Activated CD4-positive, alpha-beta T cell treated with anti-CD3 and anti-CD28 coated beads for 36 hours (primary cell): ENCODE results near the gene RAB11FIP4. TPM values are rescaled to one million over a fixed set of nuclear protein-coding genes. Genes with fewer than 3 reads are reported as not detected.
A peak's percentile ranks its signal among the peaks of the same experiment; 100 is the strongest.
"Not testable (repeated sequence)": the region's sequence is repeated elsewhere in the genome, so short reads cannot be mapped to it uniquely, and the experiment has no call there.

Experiments
- ATAC-seq: fragments of 200-7000 bp; cut with Tn5 transposase; one replicate; pipeline ENCODE4 v1.10.0; 2021; ENCODE audit warnings: mild to moderate bottlenecking, moderate library complexity
- CTCF ChIA-PET: fragments of 350-600 bp; sonication (Branson Sonifier 250); formaldehyde crosslinking; loops from one replicate; lab custom pipeline; 2021; ENCODE audit warnings: antibody characterized with exemption; lab: Charles Lee
- POLR2A ChIA-PET: fragments of 350-600 bp; sonication (Branson Sonifier 250); formaldehyde crosslinking; loops from one replicate; lab custom pipeline; 2021; ENCODE audit warnings: antibody characterized with exemption, inconsistent platforms; lab: Charles Lee
- DNase-seq: peaks from one replicate; pipeline ENCODE4 v3.0.0-alpha.2; 2020
- H3K27ac Mint-ChIP-seq: one replicate; pipeline ENCODE4 v1.8.0; 2021; ENCODE audit warnings: mixed read lengths
- H3K27me3 Mint-ChIP-seq: one replicate; pipeline ENCODE4 v1.8.0; 2021; ENCODE audit warnings: mixed read lengths
- H3K36me3 Mint-ChIP-seq: one replicate; pipeline ENCODE4 v1.8.0; 2021; ENCODE audit warnings: low read depth, mixed read lengths
- H3K4me1 Mint-ChIP-seq: one replicate; pipeline ENCODE4 v1.8.0; 2021; ENCODE audit warnings: mixed read lengths
- H3K4me3 Mint-ChIP-seq: one replicate; pipeline ENCODE4 v1.8.0; 2021; ENCODE audit warnings: mild to moderate bottlenecking, moderate library complexity, mixed read lengths
- H3K9me3 Mint-ChIP-seq: one replicate; pipeline ENCODE4 v1.8.0; 2021; ENCODE audit warnings: low read depth, mixed read lengths
- intact Hi-C, 2 experiments: fragments of 100-400 bp; cut with DNase I in 1 of 2; cut with micrococcal nuclease in 1 of 2; formaldehyde crosslinking; loops; one replicate each; pipeline versions ENCODE4 v1.14.2 to v1.15.1; 2022 to 2024; cut with DNase I, micrococcal nuclease
- total RNA-seq, 2 experiments: library from RNA; stranded (reverse); gene quantifications; one replicate each; pipeline ENCODE4 v1.2.3, GENCODE V29; 2021

RAB11FIP4 gene
- total RNA-seq, 2 experiments from 2014 or later = 30.3 to 41.4 TPM

GRCh38 chr17:31437720-31438400, 46.4 kb downstream of the RAB11FIP4 start:
- no peaks in the 10 kb centered on the region for H3K27me3 Mint-ChIP-seq
- ChIA-PET POLR2A (no interaction called here), CTCF (interaction anchor here (0.6 to 1.7 kb wide), 16 partner anchors 9 to 405 kb away, joined by 3 to 25 read pairs (median 4); no protein-coding TSS in a partner anchor)
- peaks cover 11% of the 10 kb centered on the region for H3K4me1 Mint-ChIP-seq
- no peak overlapping the region for H3K27ac Mint-ChIP-seq
- DNase-seq = no peak
- no peaks in the 10 kb centered on the region for H3K36me3 Mint-ChIP-seq
- intact Hi-C loops = loop anchor here (1.0 kb wide), 3 partner anchors 70 to 404 kb away; no protein-coding TSS in a partner anchor
- H3K9me3 Mint-ChIP-seq = no peaks in the 10 kb centered on the region
- ATAC-seq = no peak
- H3K4me3 Mint-ChIP-seq = no peak overlapping the region

- Mint-ChIP-seq H3K4me1 (no peaks in the 10 kb centered on the region), H3K9me3 (no peaks in the 10 kb centered on the region), H3K27ac (no peak overlapping the region), H3K36me3 (no peaks in the 10 kb centered on the region), H3K4me3 (no peak overlapping the region), H3K27me3 (no peaks in the 10 kb centered on the region)
- POLR2A ChIA-PET = no interaction called here
- ATAC-seq (no peak), DNase-seq (no peak)
- CTCF ChIA-PET = interaction anchor here (0.6 to 1.9 kb wide), 9 partner anchors 9 to 455 kb away, joined by 3 to 14 read pairs (median 3); no protein-coding TSS in a partner anchor
- intact Hi-C loops = no loop called here
Measured at GRCh38 chr17:31439716-31440115, 48.2 kb downstream of the RAB11FIP4 start.

DNA sequence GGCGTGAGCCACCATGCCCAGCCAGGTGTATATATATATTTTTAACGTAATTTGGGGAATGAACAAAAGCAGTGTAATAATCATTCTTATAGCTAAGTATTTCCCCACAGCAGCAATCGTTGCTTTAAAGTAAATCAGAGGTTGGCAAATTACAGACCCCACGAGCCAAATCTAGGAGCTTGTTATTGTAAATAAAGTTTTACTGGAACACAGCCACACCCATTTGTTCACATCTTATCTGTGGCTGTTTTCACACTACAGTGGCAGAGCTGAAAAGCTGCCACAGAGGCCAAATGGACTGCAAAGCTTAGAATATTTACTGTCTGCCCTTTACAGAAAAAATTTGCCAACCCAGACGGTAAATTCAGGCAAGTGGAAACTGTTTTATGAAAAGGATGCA, 50.8 kb downstream of the RAB11FIP4 start:
- no peak for ATAC-seq
- no peaks in the 10 kb centered on the region for H3K4me1 Mint-ChIP-seq
- H3K27ac Mint-ChIP-seq = no peak overlapping the region
- no peaks in the 10 kb centered on the region for H3K9me3 Mint-ChIP-seq
- DNase-seq = no peak
- H3K36me3 Mint-ChIP-seq = no peaks in the 10 kb centered on the region
- no peaks in the 10 kb centered on the region for H3K27me3 Mint-ChIP-seq
- H3K4me3 Mint-ChIP-seq = no peak overlapping the region
- POLR2A ChIA-PET = interaction anchor here (0.6 kb wide), 1 partner anchor 94 kb away, joined by 3 read pairs; no protein-coding TSS in a partner anchor
- intact Hi-C loops = no loop called here
- CTCF ChIA-PET = interaction anchor here (0.8 to 1.0 kb wide), 2 partner anchors 68 to 84 kb away, joined by 4 read pairs; no protein-coding TSS in a partner anchor

GRCh38 chr17:31442856-31443255, 51.4 kb downstream of the RAB11FIP4 start:
- intact Hi-C loops, H3K27ac Mint-ChIP-seq, DNase-seq, H3K27me3 Mint-ChIP-seq, H3K4me3 Mint-ChIP-seq, ATAC-seq, H3K9me3 Mint-ChIP-seq, H3K36me3 Mint-ChIP-seq, H3K4me1 Mint-ChIP-seq: not testable (repeated sequence)
- ChIA-PET POLR2A (interaction anchor here (0.6 kb wide), 1 partner anchor 93 kb away, joined by 3 read pairs; no protein-coding TSS in a partner anchor), CTCF (interaction anchor here (1.0 kb wide), 1 partner anchor 67 kb away, joined by 4 read pairs; no protein-coding TSS in a partner anchor)

GRCh38 chr17:31443386-31443785, 51.9 kb downstream of the RAB11FIP4 start:
- Mint-ChIP-seq H3K4me1 (no peaks in the 10 kb centered on the region), H3K27ac (no peak overlapping the region), H3K9me3 (no peaks in the 10 kb centered on the region), H3K4me3 (no peak overlapping the region), H3K36me3 (no peaks in the 10 kb centered on the region), H3K27me3 (no peaks in the 10 kb centered on the region)
- ATAC-seq (no peak), DNase-seq (no peak)
- ChIA-PET CTCF (no interaction called here), POLR2A (no interaction called here)
- intact Hi-C loops = no loop called here

DNA sequence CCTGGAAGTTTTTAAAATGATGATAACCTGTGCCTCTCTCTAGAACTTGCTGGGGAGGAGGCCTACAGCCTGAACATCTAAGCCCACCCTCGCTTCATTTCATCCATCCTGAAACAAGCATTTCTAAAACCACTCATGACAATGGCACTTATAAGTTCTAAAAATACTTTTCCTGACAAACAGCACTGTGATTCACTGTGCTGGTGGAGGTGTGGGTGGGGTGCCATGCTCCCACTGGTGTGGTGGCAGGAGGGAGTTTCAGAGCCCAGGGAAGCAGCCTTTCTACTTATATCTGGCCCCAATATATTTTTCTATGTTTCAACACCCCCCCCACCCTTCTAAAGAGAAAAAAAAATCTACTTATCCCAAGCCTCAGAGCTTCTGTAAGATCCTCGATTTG, 52.6 kb downstream of the RAB11FIP4 start:
- no peaks in the 10 kb centered on the region for H3K9me3 Mint-ChIP-seq
- H3K4me1 Mint-ChIP-seq = no peaks in the 10 kb centered on the region
- DNase-seq (no peak), ATAC-seq (no peak)
- peak overlapping the region; percentile 25 for H3K27ac Mint-ChIP-seq
- POLR2A ChIA-PET = no interaction called here
- no peak overlapping the region for H3K4me3 Mint-ChIP-seq
- CTCF ChIA-PET = interaction anchor here (0.6 kb wide), 1 partner anchor 86 kb away, joined by 5 read pairs; no protein-coding TSS in a partner anchor
- no peaks in the 10 kb centered on the region for H3K36me3 Mint-ChIP-seq
- intact Hi-C loops = no loop called here
- H3K27me3 Mint-ChIP-seq = no peaks in the 10 kb centered on the region

DNA sequence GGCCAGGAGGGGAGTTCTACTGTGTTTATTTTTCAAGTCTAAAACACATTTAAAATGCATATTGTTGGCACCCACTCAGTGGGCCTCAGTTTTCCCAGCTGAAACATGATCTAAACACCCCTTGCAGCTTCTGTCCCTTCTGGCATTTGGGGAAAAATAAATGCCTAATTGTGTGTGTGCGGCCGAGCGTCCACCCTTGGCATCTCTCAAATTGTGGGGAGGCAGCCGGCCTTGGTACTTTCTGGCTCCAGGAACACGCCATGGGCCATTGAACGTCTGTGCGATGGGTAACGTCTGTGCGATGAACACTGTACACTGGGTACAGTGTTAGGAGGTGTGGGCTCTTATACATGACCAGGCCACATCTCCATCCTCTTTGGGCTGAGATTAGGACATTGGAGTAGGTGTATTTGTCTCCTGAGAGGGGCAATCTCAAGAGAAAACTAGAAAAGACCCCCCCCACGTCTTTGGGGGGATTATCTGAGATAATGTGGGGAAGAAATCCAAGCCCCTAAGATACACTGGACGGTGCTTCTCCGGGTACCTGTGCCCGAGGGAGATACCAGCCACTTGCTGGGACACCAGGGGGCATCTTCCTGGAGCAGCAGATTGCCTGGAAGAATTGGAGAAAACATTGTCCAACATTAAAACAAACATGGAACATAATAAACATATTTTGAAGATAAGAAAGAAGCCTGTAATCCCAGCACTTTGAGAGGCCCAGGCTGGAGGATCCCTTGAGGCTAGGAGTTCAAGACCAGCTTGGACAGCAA, 54.9 kb downstream of the RAB11FIP4 start:
- no peak for DNase-seq
- CTCF ChIA-PET = interaction anchor here (1.2 kb wide), 1 partner anchor 7 kb away, joined by 3 read pairs; no protein-coding TSS in a partner anchor
- Mint-ChIP-seq H3K4me3 (no peak overlapping the region), H3K36me3 (no peaks in the 10 kb centered on the region), H3K4me1 (no peaks in the 10 kb centered on the region), H3K27me3 (no peaks in the 10 kb centered on the region), H3K27ac (no peak overlapping the region), H3K9me3 (no peaks in the 10 kb centered on the region)
- ATAC-seq = no peak
- intact Hi-C loops = no loop called here
- POLR2A ChIA-PET = no interaction called here

DNA sequence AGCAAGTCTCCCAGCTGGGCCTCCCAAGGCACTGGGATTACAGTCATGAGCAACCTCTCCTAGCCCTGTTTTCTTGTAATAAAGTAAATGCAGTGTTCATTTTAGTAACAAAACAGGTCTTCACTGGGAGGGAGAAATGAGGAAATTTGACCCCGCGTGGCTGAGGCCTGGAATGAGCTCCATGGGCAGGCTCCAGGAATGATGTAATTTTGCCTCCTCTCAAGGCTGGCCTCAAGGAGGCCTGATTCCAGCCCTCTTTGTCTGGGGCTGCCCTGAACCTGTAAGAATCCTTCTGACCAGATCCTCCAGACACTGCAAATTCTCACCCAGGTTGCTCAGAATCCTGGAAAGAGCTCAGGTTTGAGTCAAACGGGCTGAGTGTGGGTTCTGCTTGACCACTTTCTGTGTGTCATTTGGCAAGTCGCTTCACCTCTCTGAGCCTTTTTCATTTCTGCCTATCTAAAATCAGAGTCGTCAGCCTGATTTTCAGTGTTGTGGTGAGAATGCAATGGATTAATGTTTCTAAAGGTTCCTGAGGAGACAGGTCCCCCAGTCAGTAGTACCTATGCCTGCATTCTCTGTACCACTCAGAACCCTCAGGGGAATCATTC, 57.1 kb downstream of the RAB11FIP4 start:
- no peak for ATAC-seq
- no peak overlapping the region for H3K4me3 Mint-ChIP-seq
- intact Hi-C loops = no loop called here
- H3K27ac Mint-ChIP-seq = no peak overlapping the region
- ChIA-PET POLR2A (interaction anchor here (0.7 kb wide), 1 partner anchor 860 kb away, joined by 3 read pairs; no protein-coding TSS in a partner anchor), CTCF (interaction anchor here (0.6 to 1.5 kb wide), 7 partner anchors 8 to 147 kb away, joined by 3 to 7 read pairs (median 3); no protein-coding TSS in a partner anchor)
- no peaks in the 10 kb centered on the region for H3K4me1 Mint-ChIP-seq
- no peaks in the 10 kb centered on the region for H3K9me3 Mint-ChIP-seq
- H3K27me3 Mint-ChIP-seq = no peaks in the 10 kb centered on the region
- H3K36me3 Mint-ChIP-seq = no peaks in the 10 kb centered on the region
- no peak for DNase-seq

- ChIA-PET POLR2A (interaction anchor here (0.7 kb wide), 1 partner anchor 859 kb away, joined by 3 read pairs; no protein-coding TSS in a partner anchor), CTCF (interaction anchor here (0.6 to 1.2 kb wide), 5 partner anchors 8 to 148 kb away, joined by 3 to 5 read pairs (median 3); no protein-coding TSS in a partner anchor)
- intact Hi-C loops = no loop called here
- ATAC-seq (no peak), DNase-seq (no peak)
- Mint-ChIP-seq H3K36me3 (no peaks in the 10 kb centered on the region), H3K4me1 (no peaks in the 10 kb centered on the region), H3K4me3 (no peak overlapping the region), H3K9me3 (no peaks in the 10 kb centered on the region), H3K27ac (no peak overlapping the region), H3K27me3 (no peaks in the 10 kb centered on the region)
Measured at GRCh38 chr17:31449111-31449510, 57.6 kb downstream of the RAB11FIP4 start.

GRCh38 chr17:31449746-31450145, 58.3 kb downstream of the RAB11FIP4 start:
- POLR2A ChIA-PET = no interaction called here
- intact Hi-C loops = no loop called here
- H3K27me3 Mint-ChIP-seq = no peaks in the 10 kb centered on the region
- H3K4me1 Mint-ChIP-seq = no peaks in the 10 kb centered on the region
- ATAC-seq (no peak), DNase-seq (no peak)
- no peak overlapping the region for H3K4me3 Mint-ChIP-seq
- H3K27ac Mint-ChIP-seq = no peak overlapping the region
- H3K9me3 Mint-ChIP-seq = no peaks in the 10 kb centered on the region
- CTCF ChIA-PET = interaction anchor here (1.2 kb wide), 1 partner anchor 11 kb away, joined by 5 read pairs; no protein-coding TSS in a partner anchor
- H3K36me3 Mint-ChIP-seq = no peaks in the 10 kb centered on the region

GRCh38 chr17:31452101-31452500, 60.6 kb downstream of the RAB11FIP4 start:
- intact Hi-C loops = no loop called here
- POLR2A ChIA-PET = no interaction called here
- CTCF ChIA-PET = interaction anchor here (0.9 kb wide), 1 partner anchor 14 kb away, joined by 4 read pairs; no protein-coding TSS in a partner anchor
- no peak overlapping the region for H3K4me3 Mint-ChIP-seq
- H3K4me1 Mint-ChIP-seq = no peaks in the 10 kb centered on the region
- no peaks in the 10 kb centered on the region for H3K36me3 Mint-ChIP-seq
- H3K9me3 Mint-ChIP-seq = no peaks in the 10 kb centered on the region
- DNase-seq = no peak
- no peak overlapping the region for H3K27ac Mint-ChIP-seq
- ATAC-seq = no peak
- H3K27me3 Mint-ChIP-seq = no peaks in the 10 kb centered on the region
